PC-9 (cell line): ENCODE results near the gene GRAMD2B. TPM values are rescaled to one million over a fixed set of nuclear protein-coding genes. Genes with fewer than 3 reads are reported as not detected.

ENCODE experiments used
- BruUV-seq: library from RNA; stranded (reverse); fragments of 400-500 nt; replicated peaks from 2 replicates; lab custom pipeline; 2021; lab: Mats Ljungman, UMichigan
- CTCF ChIA-PET: fragments of 300-600 bp; sonication (Branson Sonifier 250); formaldehyde crosslinking; loops from one replicate; lab custom pipeline; 2022; ENCODE audit warnings: antibody characterized with exemption; lab: Charles Lee
- POLR2A ChIA-PET: fragments of 300-600 bp; sonication (Branson Sonifier 250); formaldehyde crosslinking; loops from one replicate; lab custom pipeline; 2022; ENCODE audit warnings: antibody characterized with exemption; ENCODE audit not compliant: unreplicated experiment; lab: Charles Lee
- DNase-seq, 2 experiments: peaks; one replicate each; pipeline versions ENCODE4 v3.0.0 to v3.0.0-alpha.2; 2015 to 2022; ENCODE audit warnings: mixed read lengths in 1 of 2
- H2AFZ ChIP-seq: fragments of 200-600 bp; sonication (generic); 2 replicates; pipeline ENCODE4 v1.8.1; 2017; ENCODE audit warnings: antibody characterized with exemption
- H3F3A ChIP-seq: fragments of 200-600 bp; sonication (generic); 2 replicates; pipeline ENCODE4 v1.8.1; 2017; ENCODE audit warnings: antibody characterized with exemption, mild to moderate bottlenecking, low read depth; ENCODE audit not compliant: insufficient read depth
- H3K27ac ChIP-seq: fragments of 200-600 bp; sonication (generic); 2 replicates; pipeline ENCODE4 v1.6.1; 2016; ENCODE audit warnings: mixed run types
- H3K27me3 ChIP-seq: fragments of 200-600 bp; sonication (generic); 2 replicates; pipeline ENCODE4 v1.6.1; 2016; ENCODE audit warnings: low read depth, mixed run types; ENCODE audit not compliant: insufficient read depth
- H3K36me3 ChIP-seq: fragments of 200-600 bp; sonication (generic); 2 replicates; pipeline ENCODE4 v1.6.1; 2016; ENCODE audit warnings: low read depth, mixed run types
- H3K4me1 ChIP-seq: fragments of 200-600 bp; sonication (generic); replicated peaks from 2 replicates; pipeline ENCODE4 v1.6.1; 2016; ENCODE audit warnings: mixed run types; ENCODE audit not compliant: insufficient read depth
- H3K4me2 ChIP-seq: fragments of 200-600 bp; sonication (generic); 2 replicates; pipeline ENCODE4 v1.6.1; 2017; ENCODE audit warnings: mixed run types
- H3K4me3 ChIP-seq: fragments of 200-600 bp; sonication (generic); 2 replicates; pipeline ENCODE4 v1.6.1; 2016; ENCODE audit warnings: mixed run types
- H3K79me2 ChIP-seq: fragments of 200-600 bp; sonication (generic); 2 replicates; pipeline ENCODE4 v1.6.1; 2017; ENCODE audit warnings: low read depth, mixed run types
- H3K9me2 ChIP-seq: fragments of 200-600 bp; sonication (generic); 2 replicates; pipeline ENCODE4 v1.8.1; 2017; ENCODE audit warnings: mild to moderate bottlenecking; ENCODE audit not compliant: insufficient read depth
- H3K9me3 ChIP-seq: fragments of 200-600 bp; sonication (generic); 2 replicates; pipeline ENCODE4 v1.8.1; 2016; ENCODE audit warnings: low read depth; ENCODE audit not compliant: insufficient read depth
- H4K20me1 ChIP-seq: fragments of 200-600 bp; sonication (generic); 2 replicates; pipeline ENCODE4 v1.8.1; 2017; ENCODE audit not compliant: insufficient read depth
- CTCF ChIP-seq: fragments of 200-600 bp; sonication (generic); conservative IDR thresholded peaks from 2 replicates; pipeline ENCODE4 v1.6.1; 2017; ENCODE audit warnings: mixed run types, antibody characterized with exemption, mild to moderate bottlenecking, moderate library complexity
- EZH2 ChIP-seq: fragments of 200-600 bp; sonication (generic); IDR thresholded peaks from 2 replicates; pipeline ENCODE4 v1.8.0; 2017; ENCODE audit warnings: antibody characterized with exemption, low read depth
- intact Hi-C: fragments of 100-400 bp; cut with micrococcal nuclease; formaldehyde crosslinking; loops from one replicate; pipeline ENCODE4 v1.10.0; 2022; ENCODE audit not compliant: unreplicated experiment
- total RNA-seq: library from RNA; stranded (reverse); gene quantifications from 2 replicates; pipeline ENCODE4 v1.2.3, GENCODE V29; 2021

The GRAMD2B gene
- total RNA-seq, 1 experiment from 2014 or later, result 10.0 TPM

- BruUV-seq, result no TSS peak
- no peak for DNase-seq
- no peaks in the 10 kb centered on the region for H3K79me2 ChIP-seq
- H3K9me2 ChIP-seq, result no peaks in the 10 kb centered on the region
- peaks cover 35% of the 10 kb centered on the region for H3K36me3 ChIP-seq
- no peak overlapping the region for H2AFZ ChIP-seq
- H3F3A ChIP-seq, result no peaks in the 10 kb centered on the region; the same call in 1 of the 2 replicates
- intact Hi-C loops, result no loop called here
- H3K4me3 ChIP-seq, result no peak overlapping the region
- H3K4me1 ChIP-seq, result no peaks in the 10 kb centered on the region
- CTCF ChIA-PET, result no interaction called here
- no peak overlapping the region for H3K27ac ChIP-seq
- no peak overlapping the region for H3K4me2 ChIP-seq
- no peaks in the 10 kb centered on the region for H3K27me3 ChIP-seq
- H4K20me1 ChIP-seq, result no peaks in the 10 kb centered on the region
- no peaks in the 10 kb centered on the region for H3K9me3 ChIP-seq
- POLR2A ChIA-PET, result no interaction called here
- TF ChIP-seq CTCF (no peak), EZH2 (no peak)
These were observed 61.0 kb downstream of the GRAMD2B start for GRCh38 chr5:126484253-126484652.

GRCh38 chr5:126486332-126486731 is 63.1 kb downstream of the GRAMD2B start:
- no peaks in the 10 kb centered on the region for H3K27me3 ChIP-seq
- no peak for DNase-seq
- no peaks in the 10 kb centered on the region for H3K9me3 ChIP-seq
- ChIA-PET CTCF (no interaction called here), POLR2A (no interaction called here)
- H3K9me2 ChIP-seq, result no peaks in the 10 kb centered on the region
- peaks cover 36% of the 10 kb centered on the region for H3K36me3 ChIP-seq
- intact Hi-C loops, result no loop called here
- BruUV-seq, result no TSS peak
- TF ChIP-seq EZH2, result no peak
- no peak overlapping the region for H3K27ac ChIP-seq
- no peaks in the 10 kb centered on the region; the same call in 1 of the 2 replicates for H3F3A ChIP-seq
- no peak overlapping the region for H3K4me2 ChIP-seq
- no peaks in the 10 kb centered on the region for H4K20me1 ChIP-seq
- no peak overlapping the region for H2AFZ ChIP-seq
- no peak overlapping the region for H3K4me3 ChIP-seq
- no peaks in the 10 kb centered on the region for H3K4me1 ChIP-seq
- no peaks in the 10 kb centered on the region for H3K79me2 ChIP-seq

- ChIA-PET CTCF (no interaction called here), POLR2A (no interaction called here)
- BruUV-seq, result no TSS peak
These were observed 64.4 kb downstream of the GRAMD2B start for GRCh38 chr5:126487596-126487995.

More at GRCh38 chr5:126487596-126487995, 64.4 kb downstream of the GRAMD2B start:
- Histone ChIP-seq H3K4me3 (no peak overlapping the region), H3K27me3 (no peaks in the 10 kb centered on the region), H3K27ac (no peak overlapping the region), H3K9me3 (no peaks in the 10 kb centered on the region), H3K4me1 (no peaks in the 10 kb centered on the region), H4K20me1 (no peaks in the 10 kb centered on the region), H3K79me2 (no peaks in the 10 kb centered on the region), H3K4me2 (no peak overlapping the region), H3F3A (no peaks in the 10 kb centered on the region; the same call in 1 of the 2 replicates), H2AFZ (no peak overlapping the region), H3K9me2 (no peaks in the 10 kb centered on the region), H3K36me3 (peaks cover 36% of the 10 kb centered on the region)
- no peak for DNase-seq
- intact Hi-C loops, result no loop called here
- TF ChIP-seq CTCF, result no peak
- no peak for TF ChIP-seq EZH2
